DND-41 (cell line): ENCODE measurements around the gene TACR1.

Experiments used
- EZH2 ChIP-seq: IDR thresholded peaks from 3 replicates; pipeline ENCODE4 v1.6.1; 2012; ENCODE audit warnings: borderline replicate concordance, low read depth, mild to moderate bottlenecking, moderate library complexity, low read length, inconsistent platforms; ENCODE audit not compliant: severe bottlenecking
- TF ChIP-seq, protein P1 (sequence below): IDR thresholded peaks from 2 replicates; pipeline ENCODE4 v1.5.1; 2012; ENCODE audit warnings: borderline replicate concordance, low read length, moderate library complexity, mild to moderate bottlenecking; ENCODE audit not compliant: poor library complexity, severe bottlenecking; ENCODE audit errors: extremely low read depth

DNA sequence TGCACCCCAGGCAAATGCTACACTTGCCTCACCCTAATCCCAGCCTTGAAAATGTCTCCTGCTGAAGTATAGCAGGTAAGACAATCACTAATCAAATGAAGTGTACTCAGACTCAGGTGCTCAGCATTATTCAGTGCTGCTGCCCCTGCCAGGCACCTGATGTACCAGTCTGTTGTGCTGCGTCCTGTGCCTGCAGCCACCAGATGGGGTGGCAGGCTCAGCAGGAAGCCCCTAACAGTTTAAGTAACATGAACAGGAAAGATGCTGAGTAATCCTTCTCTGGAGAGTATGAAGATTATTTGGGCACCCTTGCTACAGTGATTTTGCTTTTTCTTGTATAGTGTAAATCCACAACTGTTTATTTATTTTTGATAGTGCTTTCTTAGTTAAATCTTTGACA is 69.1 kb downstream of the TACR1 start:
- TF ChIP-seq, protein P1, sequence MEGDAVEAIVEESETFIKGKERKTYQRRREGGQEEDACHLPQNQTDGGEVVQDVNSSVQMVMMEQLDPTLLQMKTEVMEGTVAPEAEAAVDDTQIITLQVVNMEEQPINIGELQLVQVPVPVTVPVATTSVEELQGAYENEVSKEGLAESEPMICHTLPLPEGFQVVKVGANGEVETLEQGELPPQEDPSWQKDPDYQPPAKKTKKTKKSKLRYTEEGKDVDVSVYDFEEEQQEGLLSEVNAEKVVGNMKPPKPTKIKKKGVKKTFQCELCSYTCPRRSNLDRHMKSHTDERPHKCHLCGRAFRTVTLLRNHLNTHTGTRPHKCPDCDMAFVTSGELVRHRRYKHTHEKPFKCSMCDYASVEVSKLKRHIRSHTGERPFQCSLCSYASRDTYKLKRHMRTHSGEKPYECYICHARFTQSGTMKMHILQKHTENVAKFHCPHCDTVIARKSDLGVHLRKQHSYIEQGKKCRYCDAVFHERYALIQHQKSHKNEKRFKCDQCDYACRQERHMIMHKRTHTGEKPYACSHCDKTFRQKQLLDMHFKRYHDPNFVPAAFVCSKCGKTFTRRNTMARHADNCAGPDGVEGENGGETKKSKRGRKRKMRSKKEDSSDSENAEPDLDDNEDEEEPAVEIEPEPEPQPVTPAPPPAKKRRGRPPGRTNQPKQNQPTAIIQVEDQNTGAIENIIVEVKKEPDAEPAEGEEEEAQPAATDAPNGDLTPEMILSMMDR, result peak; percentile 75
- TF ChIP-seq EZH2, result no peak
